ENCODE data around the gene SPARC. TPM values are rescaled to one million over a fixed set of nuclear protein-coding genes. Genes with fewer than 3 reads are reported as not detected.

SPARC gene
- total RNA-seq, 1 experiment from 2014 or later: 320 TPM

DNA sequence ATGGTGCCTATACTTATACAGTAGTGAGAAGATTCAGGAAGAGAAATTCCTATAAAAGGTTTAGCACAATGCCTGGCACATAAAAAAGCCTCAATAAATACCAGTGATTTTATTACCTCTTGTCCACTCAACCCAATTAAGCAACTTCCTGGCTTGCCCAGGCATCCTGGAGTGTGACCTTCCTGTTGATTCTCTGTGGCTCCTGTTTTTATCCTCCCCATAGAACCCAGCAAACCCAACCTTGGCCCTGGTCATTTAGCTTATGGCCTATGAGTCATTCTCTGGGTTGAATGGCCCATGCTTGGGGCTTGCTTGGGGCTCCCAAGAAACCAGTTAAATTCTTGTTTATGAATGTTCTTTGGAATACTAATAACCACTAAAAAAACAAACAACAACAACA is 21.4 kb upstream of the SPARC start:
- no peak overlapping the region for H3K18ac ChIP-seq (ENCODE audit: insufficient read length, low read depth, low read length)
- H2BK20ac ChIP-seq (ENCODE audit: low read depth, low read length, poor library complexity, severe bottlenecking): no peak overlapping the region
- H2BK15ac ChIP-seq (ENCODE audit: low read depth, low read length): no peak overlapping the region
- Mint-ChIP-seq H3K27me3 (ENCODE audit: low read depth) (no peaks in the 10 kb centered on the region; the same call in 1 of the 2 replicates), H3K36me3 (ENCODE audit: insufficient read depth in 1 of 3, low read depth in 3 of 3) (no peaks in the 10 kb centered on the region; a peak in 1 of 7 replicates), H3K27ac (no peak overlapping the region), H3K4me3 (no peak overlapping the region), H3K9me3 (no peaks in the 10 kb centered on the region; a peak in 1 of 5 replicates), H3K4me1 (peaks cover 3 to 6% of the 10 kb centered on the region in 2 experiments; a peak in 1 of 4 replicates)
- H3K4ac ChIP-seq (ENCODE audit: low read depth, low read length): no peak overlapping the region
- H3K4me1 ChIP-seq (ENCODE audit: insufficient read depth, low read length): no peaks in the 10 kb centered on the region
- H3K9ac ChIP-seq (ENCODE audit: extremely low read depth, insufficient read length, low read length): no peak overlapping the region
- no peak overlapping the region for H3K56ac ChIP-seq (ENCODE audit: insufficient read length, low read depth, low read length)
- H4K91ac ChIP-seq (ENCODE audit: insufficient read length, low read depth, low read length): no peak overlapping the region
- H3T11ph ChIP-seq (ENCODE audit: low read length): no peak overlapping the region
- no peaks in the 10 kb centered on the region for H4K20me1 ChIP-seq (ENCODE audit: control insufficient read depth, insufficient read depth, insufficient read length)
- H2BK120ac ChIP-seq (ENCODE audit: low read depth, low read length, poor library complexity, severe bottlenecking): no peak overlapping the region
- no peaks in the 10 kb centered on the region for H3K9me3 ChIP-seq (ENCODE audit: control insufficient read depth, low read depth, low read length)
- H4K5ac ChIP-seq (ENCODE audit: insufficient read length, low read depth, low read length): no peak overlapping the region
- no peak overlapping the region for H3K23ac ChIP-seq (ENCODE audit: insufficient read length, low read depth, low read length)
- H3K27me3 ChIP-seq (ENCODE audit: insufficient read depth, low read length): no peaks in the 10 kb centered on the region; the same call in 1 of the 2 replicates
- H3K79me1 ChIP-seq (ENCODE audit: insufficient read depth, low read depth, low read length, poor library complexity, severe bottlenecking): no peaks in the 10 kb centered on the region
- no peak overlapping the region for H4K8ac ChIP-seq (replicated peaks; ENCODE audit: insufficient read length, low read depth, low read length)
- no peaks in the 10 kb centered on the region for H3K79me2 ChIP-seq (ENCODE audit: insufficient read depth, low read length)
- H2BK5ac ChIP-seq (ENCODE audit: insufficient read length, low read length): no peak overlapping the region
- H3K4me2 ChIP-seq (ENCODE audit: insufficient read depth, insufficient read length, low read length): no peak overlapping the region
- no peak overlapping the region for H2AFZ ChIP-seq (ENCODE audit: low read length)
- TF ChIP-seq, protein P1, sequence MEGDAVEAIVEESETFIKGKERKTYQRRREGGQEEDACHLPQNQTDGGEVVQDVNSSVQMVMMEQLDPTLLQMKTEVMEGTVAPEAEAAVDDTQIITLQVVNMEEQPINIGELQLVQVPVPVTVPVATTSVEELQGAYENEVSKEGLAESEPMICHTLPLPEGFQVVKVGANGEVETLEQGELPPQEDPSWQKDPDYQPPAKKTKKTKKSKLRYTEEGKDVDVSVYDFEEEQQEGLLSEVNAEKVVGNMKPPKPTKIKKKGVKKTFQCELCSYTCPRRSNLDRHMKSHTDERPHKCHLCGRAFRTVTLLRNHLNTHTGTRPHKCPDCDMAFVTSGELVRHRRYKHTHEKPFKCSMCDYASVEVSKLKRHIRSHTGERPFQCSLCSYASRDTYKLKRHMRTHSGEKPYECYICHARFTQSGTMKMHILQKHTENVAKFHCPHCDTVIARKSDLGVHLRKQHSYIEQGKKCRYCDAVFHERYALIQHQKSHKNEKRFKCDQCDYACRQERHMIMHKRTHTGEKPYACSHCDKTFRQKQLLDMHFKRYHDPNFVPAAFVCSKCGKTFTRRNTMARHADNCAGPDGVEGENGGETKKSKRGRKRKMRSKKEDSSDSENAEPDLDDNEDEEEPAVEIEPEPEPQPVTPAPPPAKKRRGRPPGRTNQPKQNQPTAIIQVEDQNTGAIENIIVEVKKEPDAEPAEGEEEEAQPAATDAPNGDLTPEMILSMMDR (conservative IDR thresholded peaks at IDR 0.05): no peak
- no peak overlapping the region for H3K27ac ChIP-seq (ENCODE audit: insufficient read length, low read depth, low read length)
- no peak overlapping the region for H2AK5ac ChIP-seq (ENCODE audit: insufficient read length, low read length)
- H3K14ac ChIP-seq (ENCODE audit: insufficient read depth, low read length): no peak overlapping the region
- H2BK12ac ChIP-seq (ENCODE audit: insufficient read length, low read depth, low read length): no peak overlapping the region
- DNase-seq: no peak
- no peaks in the 10 kb centered on the region for H3K23me2 ChIP-seq (ENCODE audit: insufficient read length, low read depth, low read length, poor library complexity, severe bottlenecking)

Measured in H9 (cell line).